ENCODE measurements around the gene RPSA. TPM values are rescaled to one million over a fixed set of nuclear protein-coding genes. Genes with fewer than 3 reads are reported as not detected.

Gene RPSA
- total RNA-seq, 2 experiments from 2014 or later, result 1,930 to 1,974 TPM

GRCh38 chr3:39378957-39379777 is 27.4 kb upstream of the RPSA start:
- intact Hi-C loops (cut with DNase I, micrococcal nuclease), result loop anchor here (2.0 to 5.0 kb wide), 5 partner anchors 86 to 277 kb away; no protein-coding TSS in a partner anchor
- no peak overlapping the region for H3K27ac Mint-ChIP-seq
- no peak overlapping the region for H3K4me3 ChIP-seq (ENCODE audit: low read length)
- no peaks in the 10 kb centered on the region for H3K27me3 Mint-ChIP-seq
- no peak for TF ChIP-seq CTCF (IDR thresholded peaks at IDR 0.05)
- no peak for ATAC-seq (ENCODE audit: poor library complexity)
- H3K27me3 ChIP-seq (ENCODE audit: control insufficient read depth in 1 of 2, insufficient read depth in 2 of 2, low read length in 2 of 2), result no peaks in the 10 kb centered on the region
- H3K9me3 ChIP-seq (ENCODE audit: control insufficient read depth in 1 of 2, insufficient read depth in 1 of 2, low read length in 2 of 2), result no peaks in the 10 kb centered on the region
- CTCF ChIA-PET, result interaction anchor here (0.8 to 1.8 kb wide), 3 partner anchors 15 to 87 kb away, joined by 4 to 8 read pairs (median 4); no protein-coding TSS in a partner anchor
- H3K36me3 Mint-ChIP-seq (ENCODE audit: low read depth), result peaks cover 8% of the 10 kb centered on the region
- H3K4me1 Mint-ChIP-seq (ENCODE audit: low read depth), result peaks cover 22% of the 10 kb centered on the region
- no peak overlapping the region for H3K4me3 Mint-ChIP-seq
- peaks cover 23% of the 10 kb centered on the region for H3K4me1 ChIP-seq (ENCODE audit: insufficient read depth, low read length)
- no peak for DNase-seq
- H3K36me3 ChIP-seq (ENCODE audit: insufficient read depth, low read length), result no peaks in the 10 kb centered on the region
- POLR2A ChIA-PET, result no interaction called here
- no peak overlapping the region for H3K27ac ChIP-seq (ENCODE audit: low read depth in 1 of 2, low read length in 2 of 2)
- H3K9me3 Mint-ChIP-seq, result no peaks in the 10 kb centered on the region

- H3K27ac Mint-ChIP-seq, result no peak overlapping the region
- Histone ChIP-seq H3K9me3 (ENCODE audit: control insufficient read depth in 1 of 2, insufficient read depth in 1 of 2, low read length in 2 of 2) (no peaks in the 10 kb centered on the region), H3K4me1 (ENCODE audit: insufficient read depth, low read length) (peaks cover 29% of the 10 kb centered on the region), H3K36me3 (ENCODE audit: insufficient read depth, low read length) (no peaks in the 10 kb centered on the region), H3K27ac (ENCODE audit: low read depth in 1 of 2, low read length in 2 of 2) (no peak overlapping the region), H3K4me3 (ENCODE audit: low read length) (no peak overlapping the region), H3K27me3 (ENCODE audit: control insufficient read depth in 1 of 2, insufficient read depth in 2 of 2, low read length in 2 of 2) (no peaks in the 10 kb centered on the region)
- ChIA-PET CTCF (no interaction called here), POLR2A (no interaction called here)
- no peak for DNase-seq
- no peaks in the 10 kb centered on the region for H3K27me3 Mint-ChIP-seq
- TF ChIP-seq CTCF (IDR thresholded peaks at IDR 0.05), result no peak
- intact Hi-C loops (cut with DNase I, micrococcal nuclease), result loop anchor here (2.0 to 10.0 kb wide), 11 partner anchors 38 to 1375 kb away; partner anchors contain the start of genes GORASP1 (in 1 of the 2), RPL14 (in 1 of the 2), SCN11A (in 1 of the 2) and TTC21A (in 1 of the 2)
- peaks cover 11% of the 10 kb centered on the region for H3K36me3 Mint-ChIP-seq (ENCODE audit: low read depth)
- no peak for ATAC-seq (ENCODE audit: poor library complexity)
- H3K4me3 Mint-ChIP-seq, result no peak overlapping the region
- H3K9me3 Mint-ChIP-seq, result no peaks in the 10 kb centered on the region
- H3K4me1 Mint-ChIP-seq (ENCODE audit: low read depth), result peaks cover 26% of the 10 kb centered on the region
Observed at GRCh38 chr3:39379778-39380155, 26.8 kb upstream of the RPSA start.

GRCh38 chr3:39381432-39381831 is 25.1 kb upstream of the RPSA start:
- no peaks in the 10 kb centered on the region for H3K9me3 Mint-ChIP-seq
- H3K27ac Mint-ChIP-seq, result peak overlapping the region; percentile 30
- ATAC-seq (ENCODE audit: poor library complexity), result no peak
- no peak for DNase-seq
- intact Hi-C loops (cut with DNase I, micrococcal nuclease), result loop anchor here (5.0 to 10.0 kb wide), 6 partner anchors 36 to 1377 kb away; partner anchors contain the start of genes GORASP1 (in 1 of the 2), RPL14 (in 1 of the 2), SCN11A (in 1 of the 2) and TTC21A (in 1 of the 2)
- H3K27me3 ChIP-seq (ENCODE audit: control insufficient read depth in 1 of 2, insufficient read depth in 2 of 2, low read length in 2 of 2), result no peaks in the 10 kb centered on the region
- H3K27me3 Mint-ChIP-seq, result no peaks in the 10 kb centered on the region
- H3K4me3 Mint-ChIP-seq, result peak overlapping the region; percentile 65
- peaks cover 40% of the 10 kb centered on the region for H3K4me1 Mint-ChIP-seq (ENCODE audit: low read depth)
- H3K36me3 Mint-ChIP-seq (ENCODE audit: low read depth), result peaks cover 11% of the 10 kb centered on the region
- H3K36me3 ChIP-seq (ENCODE audit: insufficient read depth, low read length), result peaks cover 1% of the 10 kb centered on the region
- no peak overlapping the region for H3K27ac ChIP-seq (ENCODE audit: low read depth in 1 of 2, low read length in 2 of 2)
- ChIA-PET CTCF (interaction anchor here (0.7 kb wide), 1 partner anchor 89 kb away, joined by 3 read pairs; no protein-coding TSS in a partner anchor), POLR2A (no interaction called here)
- no peak overlapping the region for H3K4me3 ChIP-seq (ENCODE audit: low read length)
- no peaks in the 10 kb centered on the region for H3K9me3 ChIP-seq (ENCODE audit: control insufficient read depth in 1 of 2, insufficient read depth in 1 of 2, low read length in 2 of 2)
- H3K4me1 ChIP-seq (ENCODE audit: insufficient read depth, low read length), result peaks cover 44% of the 10 kb centered on the region
- TF ChIP-seq CTCF (IDR thresholded peaks at IDR 0.05), result no peak

All from CD4-positive, alpha-beta T cell (primary cell).